HAP-1 (cell line): Measurements from ENCODE around the gene SMC1B.
"Not testable (repeated sequence)": the region's sequence is repeated elsewhere in the genome, so short reads cannot be mapped to it uniquely, and the experiment has no call there.

Experiments used
- DNase-seq, 2 experiments: peaks; one replicate each; pipeline ENCODE4 v3.0.0-alpha.2; 2016 to 2020; ENCODE audit warnings: low spot score in 2 of 2
- H3K27me3 ChIP-seq: fragments of 250-450 bp; sonication (Bioruptor Pico); 2 replicates; pipeline ENCODE4 v1.5.1; 2020; ENCODE audit warnings: low read depth, mild to moderate bottlenecking, moderate library complexity
- H3K36me3 ChIP-seq: fragments of 250-450 bp; sonication (Bioruptor Pico); replicated peaks from 2 replicates; pipeline ENCODE4 v1.5.1; 2020; ENCODE audit warnings: mild to moderate bottlenecking
- H3K4me1 ChIP-seq: fragments of 250-450 bp; sonication (Bioruptor Pico); 2 replicates; pipeline ENCODE4 v1.5.1; 2020; ENCODE audit warnings: mild to moderate bottlenecking
- H3K4me3 ChIP-seq: fragments of 250-450 bp; sonication (Bioruptor Pico); 2 replicates; pipeline ENCODE4 v1.5.1; 2020; ENCODE audit warnings: mild to moderate bottlenecking, moderate library complexity
- H3K9me3 ChIP-seq: fragments of 250-450 bp; sonication (Bioruptor Pico); 2 replicates; pipeline ENCODE4 v1.5.1; 2020; ENCODE audit warnings: mild to moderate bottlenecking, moderate library complexity
- in situ Hi-C: fragments of 300-500 bp; cut with MboI; formaldehyde crosslinking; loops from 3 replicates; pipeline ENCODE4 v1.14.3; 2020; ENCODE audit warnings: low sequenced_read_pairs, inconsistent platforms, mixed read lengths

The SMC1B gene

GRCh38 chr22:45381348-45381747 lies 32.1 kb downstream of the SMC1B start:
- Histone ChIP-seq H3K9me3 (no peaks in the 10 kb centered on the region), H3K4me3 (no peak overlapping the region), H3K27me3 (peaks cover 10% of the 10 kb centered on the region), H3K36me3 (no peaks in the 10 kb centered on the region), H3K4me1 (no peaks in the 10 kb centered on the region)
- DNase-seq, result no peak
- in situ Hi-C loops, result no loop called here

GRCh38 chr22:45376703-45377102 lies 36.7 kb downstream of the SMC1B start:
- DNase-seq, result no peak
- in situ Hi-C loops, result no loop called here
- H3K36me3 ChIP-seq, result no peaks in the 10 kb centered on the region
- H3K4me1 ChIP-seq, result no peaks in the 10 kb centered on the region
- H3K4me3 ChIP-seq, result no peak overlapping the region
- no peaks in the 10 kb centered on the region; the same call in 1 of the 2 replicates for H3K27me3 ChIP-seq
- H3K9me3 ChIP-seq, result peaks cover 6% of the 10 kb centered on the region; the same call in 1 of the 2 replicates

- in situ Hi-C loops, result no loop called here
- no peak for DNase-seq
- no peaks in the 10 kb centered on the region; the same call in 1 of the 2 replicates for H3K27me3 ChIP-seq
- H3K9me3 ChIP-seq, result peaks cover 6% of the 10 kb centered on the region; the same call in 1 of the 2 replicates
- no peaks in the 10 kb centered on the region for H3K36me3 ChIP-seq
- no peaks in the 10 kb centered on the region for H3K4me1 ChIP-seq
- H3K4me3 ChIP-seq, result no peak overlapping the region
Observed at GRCh38 chr22:45376009-45376408, 37.4 kb downstream of the SMC1B start.

- DNase-seq, in situ Hi-C loops: not testable (repeated sequence)
Observed at GRCh38 chr22:45373592-45373991, 39.8 kb downstream of the SMC1B start.

GRCh38 chr22:45366713-45367112 lies 46.7 kb downstream of the SMC1B start:
- H3K36me3 ChIP-seq, result no peaks in the 10 kb centered on the region
- no peaks in the 10 kb centered on the region for H3K27me3 ChIP-seq
- peaks cover 12% of the 10 kb centered on the region; the same call in 1 of the 2 replicates for H3K9me3 ChIP-seq
- no peak for DNase-seq
- in situ Hi-C loops, result no loop called here
- no peaks in the 10 kb centered on the region for H3K4me1 ChIP-seq
- no peak overlapping the region for H3K4me3 ChIP-seq

More at GRCh38 chr22:45373592-45373991, 39.8 kb downstream of the SMC1B start:
- not testable (repeated sequence) for H3K27me3 ChIP-seq, H3K4me1 ChIP-seq, H3K9me3 ChIP-seq, H3K36me3 ChIP-seq, H3K4me3 ChIP-seq

- no peak for DNase-seq
- Histone ChIP-seq H3K27me3 (peaks cover 10% of the 10 kb centered on the region; the same call in 1 of the 2 replicates), H3K4me3 (no peak overlapping the region), H3K4me1 (no peaks in the 10 kb centered on the region), H3K36me3 (no peaks in the 10 kb centered on the region), H3K9me3 (no peaks in the 10 kb centered on the region)
- in situ Hi-C loops, result no loop called here
Observed at GRCh38 chr22:45359627-45360026, 53.8 kb downstream of the SMC1B start.

GRCh38 chr22:45358127-45358526 lies 55.3 kb downstream of the SMC1B start:
- in situ Hi-C loops, result no loop called here
- no peaks in the 10 kb centered on the region for H3K4me1 ChIP-seq
- peaks cover 10% of the 10 kb centered on the region; the same call in 1 of the 2 replicates for H3K27me3 ChIP-seq
- H3K9me3 ChIP-seq, result no peaks in the 10 kb centered on the region
- H3K36me3 ChIP-seq, result no peaks in the 10 kb centered on the region
- H3K4me3 ChIP-seq, result no peak overlapping the region
- no peak for DNase-seq

GRCh38 chr22:45357490-45357889 lies 55.9 kb downstream of the SMC1B start:
- peaks cover 10% of the 10 kb centered on the region; the same call in 1 of the 2 replicates for H3K27me3 ChIP-seq
- no peak for DNase-seq
- in situ Hi-C loops, result no loop called here
- no peak overlapping the region for H3K4me3 ChIP-seq
- no peaks in the 10 kb centered on the region for H3K36me3 ChIP-seq
- no peaks in the 10 kb centered on the region for H3K4me1 ChIP-seq
- H3K9me3 ChIP-seq, result no peaks in the 10 kb centered on the region

- no peaks in the 10 kb centered on the region for H3K36me3 ChIP-seq
- H3K4me3 ChIP-seq, result no peak overlapping the region
- no peaks in the 10 kb centered on the region for H3K4me1 ChIP-seq
- H3K9me3 ChIP-seq, result no peaks in the 10 kb centered on the region
- 0 out of 2 replicates have a peak, but pooled peaks cover 3% of the 10 kb centered on the region for H3K27me3 ChIP-seq
- DNase-seq, result no peak
- in situ Hi-C loops, result no loop called here
Observed at GRCh38 chr22:45353786-45354185, 59.6 kb downstream of the SMC1B start.

- H3K36me3 ChIP-seq, H3K4me3 ChIP-seq, DNase-seq, H3K9me3 ChIP-seq, H3K4me1 ChIP-seq, in situ Hi-C loops, H3K27me3 ChIP-seq: not testable (repeated sequence)
Observed at GRCh38 chr22:45352757-45353156, 60.6 kb downstream of the SMC1B start.

- Histone ChIP-seq H3K9me3 (no peaks in the 10 kb centered on the region), H3K4me1 (no peaks in the 10 kb centered on the region), H3K4me3 (no peak overlapping the region), H3K27me3 (no peaks in the 10 kb centered on the region), H3K36me3 (no peaks in the 10 kb centered on the region)
- DNase-seq, result no peak
- in situ Hi-C loops, result no loop called here
Observed at GRCh38 chr22:45351956-45352355, 61.4 kb downstream of the SMC1B start.

- H3K36me3 ChIP-seq, result no peaks in the 10 kb centered on the region
- H3K9me3 ChIP-seq, result no peaks in the 10 kb centered on the region
- no peaks in the 10 kb centered on the region for H3K4me1 ChIP-seq
- DNase-seq, result no peak
- in situ Hi-C loops, result no loop called here
- no peaks in the 10 kb centered on the region for H3K27me3 ChIP-seq
- no peak overlapping the region for H3K4me3 ChIP-seq
Observed at GRCh38 chr22:45349916-45350315, 63.5 kb downstream of the SMC1B start.

GRCh38 chr22:45344334-45344733 lies 69.1 kb downstream of the SMC1B start:
- Histone ChIP-seq H3K9me3 (no peaks in the 10 kb centered on the region), H3K36me3 (peaks cover 19% of the 10 kb centered on the region), H3K27me3 (no peaks in the 10 kb centered on the region), H3K4me1 (no peaks in the 10 kb centered on the region), H3K4me3 (no peak overlapping the region)
- DNase-seq, result no peak
- in situ Hi-C loops, result no loop called here

- Histone ChIP-seq H3K27me3 (no peaks in the 10 kb centered on the region), H3K9me3 (no peaks in the 10 kb centered on the region), H3K4me3 (no peak overlapping the region), H3K4me1 (no peaks in the 10 kb centered on the region), H3K36me3 (peaks cover 22% of the 10 kb centered on the region)
- in situ Hi-C loops, result no loop called here
- no peak for DNase-seq
Observed at GRCh38 chr22:45343143-45343542, 70.3 kb downstream of the SMC1B start.

- in situ Hi-C loops, result no loop called here
- Histone ChIP-seq H3K27me3 (no peaks in the 10 kb centered on the region), H3K4me3 (no peak overlapping the region), H3K9me3 (no peaks in the 10 kb centered on the region), H3K36me3 (peaks cover 22% of the 10 kb centered on the region), H3K4me1 (no peaks in the 10 kb centered on the region)
- no peak for DNase-seq
Observed at GRCh38 chr22:45341498-45341897, 71.9 kb downstream of the SMC1B start.
